K562 (cell line): ENCODE results near the gene SLC24A4.

Experiments used
- EGR1 ChIP-seq: fragments of 450-650 bp; conservative IDR thresholded peaks from 2 replicates; pipeline ENCODE4 v1.6.1; 2017; ENCODE audit warnings: mild to moderate bottlenecking
- EP300 ChIP-seq: IDR thresholded peaks from 2 replicates; pipeline ENCODE4 v1.6.1; 2012; ENCODE audit warnings: low read length, improper control_type of control experiment
- KLF6 ChIP-seq: fragments of 250-450 bp; sonication (Bioruptor Pico); IDR thresholded peaks from 2 replicates; pipeline ENCODE4 v1.4.0; 2020; ENCODE audit warnings: mild to moderate bottlenecking, moderate library complexity, borderline replicate concordance
- MAX ChIP-seq: sonication (generic); formaldehyde crosslinking; IDR thresholded peaks from 2 replicates; pipeline ENCODE4 v1.9.0; 2022; ENCODE audit warnings: mild to moderate bottlenecking, missing genetic modification reagents
- MIER1 ChIP-seq: fragments of 450-650 bp; IDR thresholded peaks from 2 replicates; pipeline ENCODE4 v1.6.1; 2016; ENCODE audit warnings: antibody characterized with exemption, mild to moderate bottlenecking, low read depth
- POLR2AphosphoS5 ChIP-seq: IDR thresholded peaks from 2 replicates; pipeline ENCODE4 v1.6.1; 2011; ENCODE audit warnings: mild to moderate bottlenecking, low read depth, low read length, moderate library complexity; ENCODE audit not compliant: control insufficient read depth, insufficient read depth
- SP2 ChIP-seq: IDR thresholded peaks from 2 replicates; pipeline ENCODE4 v1.6.1; 2011; ENCODE audit warnings: mild to moderate bottlenecking, low read depth, low read length, moderate library complexity; ENCODE audit not compliant: poor library complexity, severe bottlenecking; ENCODE audit errors: extremely low read depth
- TCF7 ChIP-seq: sonication (generic); IDR thresholded peaks from 2 replicates; pipeline ENCODE4 v1.6.1; 2016; ENCODE audit warnings: antibody characterized with exemption, borderline replicate concordance
- ZNF24 ChIP-seq: fragments of 450-650 bp; IDR thresholded peaks from 2 replicates; pipeline ENCODE4 v1.6.1; 2016
- ZNF830 ChIP-seq: fragments of 250-450 bp; sonication (Bioruptor Pico); IDR thresholded peaks from 2 replicates; pipeline ENCODE4 v1.5.0; 2021; ENCODE audit warnings: mild to moderate bottlenecking
- TF ChIP-seq, protein P1 (sequence below), 3 experiments: IDR thresholded peaks in 2 of 3; conservative IDR thresholded peaks in 1 of 3; 2 replicates each; pipeline ENCODE4 v1.5.1; 2011 to 2012; ENCODE audit warnings: low read length in 3 of 3, mild to moderate bottlenecking in 3 of 3, control low read depth in 2 of 3, improper control_type of control experiment in 1 of 3, inconsistent platforms in 1 of 3, low read depth in 1 of 3, mixed read lengths in 1 of 3, moderate library complexity in 1 of 3; ENCODE audit not compliant: insufficient read depth in 2 of 3

GRCh38 chr14:92323916-92324818 is 1.2 kb downstream of the SLC24A4 start:
- no peak for TF ChIP-seq EP300
- no peak for TF ChIP-seq SP2
- no peak for TF ChIP-seq EGR1
- TF ChIP-seq POLR2AphosphoS5, result no peak
- no peak for TF ChIP-seq KLF6 (CRISPR knock-in tag)
- no peak for TF ChIP-seq TCF7
- TF ChIP-seq MIER1, result no peak
- no peak for TF ChIP-seq MAX (CRISPR knock-in tag)
- TF ChIP-seq ZNF24, result no peak
- TF ChIP-seq, protein P1, sequence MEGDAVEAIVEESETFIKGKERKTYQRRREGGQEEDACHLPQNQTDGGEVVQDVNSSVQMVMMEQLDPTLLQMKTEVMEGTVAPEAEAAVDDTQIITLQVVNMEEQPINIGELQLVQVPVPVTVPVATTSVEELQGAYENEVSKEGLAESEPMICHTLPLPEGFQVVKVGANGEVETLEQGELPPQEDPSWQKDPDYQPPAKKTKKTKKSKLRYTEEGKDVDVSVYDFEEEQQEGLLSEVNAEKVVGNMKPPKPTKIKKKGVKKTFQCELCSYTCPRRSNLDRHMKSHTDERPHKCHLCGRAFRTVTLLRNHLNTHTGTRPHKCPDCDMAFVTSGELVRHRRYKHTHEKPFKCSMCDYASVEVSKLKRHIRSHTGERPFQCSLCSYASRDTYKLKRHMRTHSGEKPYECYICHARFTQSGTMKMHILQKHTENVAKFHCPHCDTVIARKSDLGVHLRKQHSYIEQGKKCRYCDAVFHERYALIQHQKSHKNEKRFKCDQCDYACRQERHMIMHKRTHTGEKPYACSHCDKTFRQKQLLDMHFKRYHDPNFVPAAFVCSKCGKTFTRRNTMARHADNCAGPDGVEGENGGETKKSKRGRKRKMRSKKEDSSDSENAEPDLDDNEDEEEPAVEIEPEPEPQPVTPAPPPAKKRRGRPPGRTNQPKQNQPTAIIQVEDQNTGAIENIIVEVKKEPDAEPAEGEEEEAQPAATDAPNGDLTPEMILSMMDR (IDR thresholded peaks at IDR 0.05 in 2 of 3, conservative IDR thresholded peaks at IDR 0.05 in 1 of 3; ENCODE audit: insufficient read depth in 2 of 3, low read depth in 1 of 3, low read length in 3 of 3), result no peak
- no peak for TF ChIP-seq ZNF830 (CRISPR knock-in tag)
